HCT116 (cell line): ENCODE results near the gene FADS6.

Experiments used
- CTCF ChIP-seq, 3 experiments: fragments of 200-600 bp in 1 of 3; sonication (generic) in 1 of 3; IDR thresholded peaks in 2 of 3; conservative IDR thresholded peaks in 1 of 3; 2 replicates each; pipeline ENCODE4 v1.5.1; 2012 to 2017; ENCODE audit warnings: low read depth in 2 of 3, low read length in 2 of 3, antibody characterized with exemption in 1 of 3, borderline replicate concordance in 1 of 3, control low read depth in 1 of 3, mild to moderate bottlenecking in 1 of 3, mixed read lengths in 1 of 3, mixed run types in 1 of 3, moderate library complexity in 1 of 3; ENCODE audit not compliant: insufficient read depth in 1 of 3
- ELF1 ChIP-seq: IDR thresholded peaks from 2 replicates; pipeline ENCODE4 v1.6.1; 2012; ENCODE audit warnings: low read depth, borderline replicate concordance
- EZH2 ChIP-seq: fragments of 200-600 bp; sonication (generic); IDR thresholded peaks from 2 replicates; pipeline ENCODE4 v1.6.1; 2017; ENCODE audit warnings: antibody characterized with exemption, mixed run types
- MAX ChIP-seq: IDR thresholded peaks from 2 replicates; pipeline ENCODE4 v1.6.1; 2012
- POLR2A ChIP-seq: IDR thresholded peaks from 2 replicates; pipeline ENCODE4 v1.7.0; 2011; ENCODE audit warnings: borderline replicate concordance; ENCODE audit not compliant: insufficient read depth, insufficient read length; ENCODE audit errors: extremely low read depth
- POLR2AphosphoS5 ChIP-seq: IDR thresholded peaks from 2 replicates; pipeline ENCODE4 v1.6.1; 2011; ENCODE audit warnings: mild to moderate bottlenecking, low read depth, low read length, moderate library complexity
- RAD21 ChIP-seq: IDR thresholded peaks from 2 replicates; pipeline ENCODE4 v1.6.1; 2012; ENCODE audit warnings: low read depth, mild to moderate bottlenecking

- TF ChIP-seq RAD21: no peak
- no peak for TF ChIP-seq CTCF (IDR thresholded peaks at IDR 0.05 in 2 of 3, conservative IDR thresholded peaks at IDR 0.05 in 1 of 3; ENCODE audit: borderline replicate concordance in 1 of 3, insufficient read depth in 1 of 3, low read depth in 2 of 3, low read length in 2 of 3)
- no peak for TF ChIP-seq POLR2A
- TF ChIP-seq EZH2: no peak
- no peak for TF ChIP-seq MAX
- TF ChIP-seq ELF1: no peak
- no peak for TF ChIP-seq POLR2AphosphoS5
Measured at GRCh38 chr17:74874615-74875037, 18.8 kb downstream of the FADS6 start.
